A549 (cell line): ENCODE data around the gene IFNL2. TPM values are rescaled to one million over a fixed set of nuclear protein-coding genes. Genes with fewer than 3 reads are reported as not detected.
"Not testable (repeated sequence)": the region's sequence is repeated elsewhere in the genome, so short reads cannot be mapped to it uniquely, and the experiment has no call there.

Experiments used
- ATAC-seq, 2 experiments: fragments of 200-7000 bp in 1 of 2; fragments of >200 bp in 1 of 2; cut with Nextera tagmentation in 1 of 2; cut with Tn5 transposase in 1 of 2; 3 replicates each; pipeline versions ENCODE4 v1.8.0 to v1.9.1; 2018 to 2020; ENCODE audit warnings: mild to moderate bottlenecking in 1 of 2, moderate library complexity in 1 of 2
- CTCF ChIA-PET: fragments of 300-600 bp; sonication (Branson Sonifier 250); formaldehyde crosslinking; extraction: SDS; loops from one replicate; lab custom pipeline; 2021; ENCODE audit warnings: antibody characterized with exemption, inconsistent platforms; lab: Yijun Ruan, JAX
- POLR2A ChIA-PET: fragments of 350-600 bp; formaldehyde crosslinking; extraction: SDS; loops from one replicate; lab custom pipeline; 2021; ENCODE audit warnings: antibody characterized with exemption, inconsistent platforms; lab: Yijun Ruan, JAX
- DNase-seq, 2 experiments: peaks; one replicate each; pipeline versions ENCODE4 v3.0.0 to v3.0.0-alpha.2; 2011 to 2016; ENCODE audit warnings: low read depth in 1 of 2, low spot score in 1 of 2
- FAIRE-seq: peaks from 2 replicates; lab custom pipeline; 2011; peaks lifted over from hg19 to GRCh38; lab: Jason Lieb, UNC
- H3K27ac ChIP-seq, 2 experiments: fragments of >200 bp; sonication (Bioruptor Twin); formaldehyde crosslinking; 3 replicates each; pipeline ENCODE4 v1.5.1; 2016 to 2017
- H3K4me1 ChIP-seq: fragments of >200 bp; sonication (Bioruptor Twin); formaldehyde crosslinking; 3 replicates; pipeline ENCODE4 v1.6.1; 2016
- H3K4me2 ChIP-seq: fragments of >200 bp; sonication (Bioruptor Twin); formaldehyde crosslinking; 3 replicates; pipeline ENCODE4 v1.6.1; 2016
- H3K4me3 ChIP-seq: fragments of >200 bp; sonication (Bioruptor Twin); formaldehyde crosslinking; 3 replicates; pipeline ENCODE4 v1.5.1; 2016
- H3K9me3 ChIP-seq: fragments of >200 bp; sonication (Bioruptor Twin); formaldehyde crosslinking; 3 replicates; pipeline ENCODE4 v1.6.1; 2016
- CBX8 ChIP-seq: fragments of 200-600 bp; sonication (generic); IDR thresholded peaks from 2 replicates; pipeline ENCODE4 v1.6.1; 2016
- CEBPB ChIP-seq, 2 experiments: fragments of >200 bp in 1 of 2; sonication (Bioruptor Twin) in 1 of 2; formaldehyde crosslinking in 1 of 2; IDR thresholded peaks; 2 replicates each; pipeline ENCODE4 v1.6.1; 2012 to 2016
- CHD2 ChIP-seq: fragments of 150-350 bp; IDR thresholded peaks from 2 replicates; pipeline ENCODE4 v1.6.1; 2014; ENCODE audit warnings: low read length; ENCODE audit not compliant: partially characterized antibody
- ELK1 ChIP-seq: fragments of 150-350 bp; IDR thresholded peaks from 2 replicates; pipeline ENCODE4 v1.6.1; 2014; ENCODE audit warnings: low read depth, mild to moderate bottlenecking, low read length
- EP300 ChIP-seq, 2 experiments: fragments of >200 bp; sonication (Bioruptor Twin); formaldehyde crosslinking; IDR thresholded peaks; 2 replicates in 1 of 2; 3 replicates in 1 of 2; pipeline ENCODE4 v1.6.1; 2016 to 2017
- ESRRA ChIP-seq: fragments of 150-350 bp; IDR thresholded peaks from 2 replicates; pipeline ENCODE4 v1.6.1; 2014; ENCODE audit warnings: mild to moderate bottlenecking, low read length, borderline replicate concordance
- FOSB ChIP-seq: fragments of 250-450 bp; sonication (Bioruptor Pico); IDR thresholded peaks from 2 replicates; pipeline ENCODE4 v1.5.0; 2020; ENCODE audit warnings: mild to moderate bottlenecking, moderate library complexity
- FOSL2 ChIP-seq, 2 experiments: fragments of 450-650 bp in 1 of 2; fragments of >200 bp in 1 of 2; sonication (Bioruptor Twin) in 1 of 2; formaldehyde crosslinking; IDR thresholded peaks; 2 replicates each; pipeline versions ENCODE4 v1.5.0 to v1.6.1; 2016 to 2020; ENCODE audit warnings: mild to moderate bottlenecking in 1 of 2, moderate library complexity in 1 of 2
- HOXB13 ChIP-seq: fragments of 250-450 bp; sonication (Bioruptor Pico); IDR thresholded peaks from 2 replicates; pipeline ENCODE4 v1.5.0; 2020; ENCODE audit warnings: low read depth, mild to moderate bottlenecking, moderate library complexity
- HOXB5 ChIP-seq: fragments of 250-450 bp; sonication (Bioruptor Pico); IDR thresholded peaks from 2 replicates; pipeline ENCODE4 v1.5.0; 2020; ENCODE audit warnings: mild to moderate bottlenecking, moderate library complexity
- MAFK ChIP-seq: fragments of 450-650 bp; IDR thresholded peaks from 2 replicates; pipeline ENCODE4 v1.6.1; 2014; ENCODE audit not compliant: partially characterized antibody
- PBX3 ChIP-seq: IDR thresholded peaks from 2 replicates; pipeline ENCODE4 v1.6.1; 2012
- POLR2AphosphoS2 ChIP-seq: conservative IDR thresholded peaks from 2 replicates; pipeline ENCODE4 v1.6.1; 2012; ENCODE audit warnings: low read length, improper control_type of control experiment, inconsistent platforms
- RARB ChIP-seq: fragments of 250-450 bp; sonication (Bioruptor Pico); IDR thresholded peaks from 2 replicates; pipeline ENCODE4 v1.8.0; 2021; ENCODE audit warnings: mild to moderate bottlenecking, moderate library complexity
- TFCP2L1 ChIP-seq: fragments of 250-450 bp; sonication (Bioruptor Pico); IDR thresholded peaks from 2 replicates; pipeline ENCODE4 v1.5.0; 2021; ENCODE audit warnings: mild to moderate bottlenecking
- ZC3H11A ChIP-seq: fragments of 450-650 bp; IDR thresholded peaks from 2 replicates; pipeline ENCODE4 v1.6.1; 2014; ENCODE audit warnings: antibody characterized with exemption, mild to moderate bottlenecking
- WGBS: methylation state at CpG from one replicate; pipeline ENCODE4 v1.1.6; 2017; ENCODE audit errors: missing lambda C conversion rate; 5-methylcytosine and 5-hydroxymethylcytosine counted together
- polyA plus RNA-seq, 4 experiments: library from polyadenylated mRNA; depleted of rRNA in 3 of 4; stranded (reverse); fragments of >200 nt; fragmentation: RNase III in 1 of 4; extraction: RNeasy Plus Mini Kit Qiagen cat#74134 plus additional on column Dnase treatment in 1 of 4; gene quantifications; 2 replicates in 3 of 4; 3 replicates in 1 of 4; pipeline ENCODE4 v1.2.3, GENCODE V29; 2011 to 2017
- TF ChIP-seq, protein P1 (sequence below): fragments of >200 bp; sonication (Bioruptor Twin); formaldehyde crosslinking; IDR thresholded peaks from 3 replicates; pipeline ENCODE4 v1.6.1; 2016
- TF ChIP-seq, protein P2 (sequence below): fragments of 450-650 bp; IDR thresholded peaks from 2 replicates; pipeline ENCODE4 v1.6.1; 2014; ENCODE audit warnings: antibody characterized with exemption

The IFNL2 gene
- polyA plus RNA-seq, 2 of the 4 experiments (the other 2 are of a cell fraction), result not detected

DNA sequence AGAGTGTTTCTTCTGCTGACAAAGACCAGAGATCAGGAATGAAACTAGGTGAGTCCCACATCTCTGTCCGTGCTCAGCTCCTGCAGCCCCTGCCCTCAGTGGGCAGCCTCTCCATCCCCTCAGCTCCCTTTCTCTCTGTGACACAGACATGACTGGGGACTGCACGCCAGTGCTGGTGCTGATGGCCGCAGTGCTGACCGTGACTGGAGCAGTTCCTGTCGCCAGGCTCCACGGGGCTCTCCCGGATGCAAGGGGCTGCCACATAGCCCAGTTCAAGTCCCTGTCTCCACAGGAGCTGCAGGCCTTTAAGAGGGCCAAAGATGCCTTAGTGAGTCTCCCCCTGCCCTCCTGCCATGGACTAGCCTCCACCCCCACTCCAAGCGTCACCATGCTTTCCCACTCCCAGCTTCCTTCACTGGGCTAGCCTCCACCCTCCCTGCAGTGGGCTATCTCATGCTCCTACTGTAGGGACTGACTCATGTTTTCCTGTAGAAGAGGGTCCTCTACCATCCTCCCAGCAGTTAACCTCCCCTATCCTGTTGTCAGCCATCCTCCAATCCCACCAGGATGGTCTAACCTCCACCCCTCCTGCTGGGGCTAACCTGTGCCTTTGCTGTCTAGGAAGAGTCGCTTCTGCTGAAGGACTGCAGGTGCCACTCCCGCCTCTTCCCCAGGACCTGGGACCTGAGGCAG lies 481 bp downstream of the IFNL2 start:
- POLR2A ChIA-PET, H3K4me3 ChIP-seq, H3K27ac ChIP-seq, H3K9me3 ChIP-seq, H3K4me2 ChIP-seq, DNase-seq, H3K4me1 ChIP-seq: not testable (repeated sequence)
- TF ChIP-seq EP300 (IDR thresholded peaks at IDR 0.05), result 0 out of 5 replicates have a peak, but pooled peaks of 1 of the 2 experiments have one; percentile 13
- ATAC-seq (peak; percentile 3 to 11; a peak in 5 of 6 replicates), FAIRE-seq (peak; percentile 32)
- 54% methylated on average over 10 of the region's 10 CpGs for WGBS
- CTCF ChIA-PET, result interaction anchor here (1.1 kb wide), 1 partner anchor 46 kb away, joined by 5 read pairs; no protein-coding TSS in a partner anchor

DNA sequence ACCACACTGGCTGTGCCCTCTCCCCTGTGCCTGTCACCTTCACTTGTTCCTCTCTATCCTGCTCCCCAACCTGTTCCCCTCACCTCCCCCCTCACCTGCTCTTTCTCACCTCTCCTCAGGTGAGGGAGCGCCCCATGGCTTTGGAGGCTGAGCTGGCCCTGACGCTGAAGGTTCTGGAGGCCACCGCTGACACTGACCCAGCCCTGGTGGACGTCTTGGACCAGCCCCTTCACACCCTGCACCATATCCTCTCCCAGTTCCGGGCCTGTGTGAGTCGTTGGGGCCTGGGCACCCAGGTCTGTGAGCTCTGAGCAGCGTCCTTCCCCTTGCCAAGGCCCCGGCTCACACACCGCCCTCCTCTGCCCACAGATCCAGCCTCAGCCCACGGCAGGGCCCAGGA lies 1.2 kb downstream of the IFNL2 start:
- POLR2A ChIA-PET, DNase-seq, FAIRE-seq, CTCF ChIA-PET, H3K27ac ChIP-seq, H3K4me2 ChIP-seq, H3K4me1 ChIP-seq, H3K4me3 ChIP-seq, H3K9me3 ChIP-seq, ATAC-seq: not testable (repeated sequence)
- 54% methylated on average over 10 of the region's 10 CpGs for whole genome bisulfite sequencing

DNA sequence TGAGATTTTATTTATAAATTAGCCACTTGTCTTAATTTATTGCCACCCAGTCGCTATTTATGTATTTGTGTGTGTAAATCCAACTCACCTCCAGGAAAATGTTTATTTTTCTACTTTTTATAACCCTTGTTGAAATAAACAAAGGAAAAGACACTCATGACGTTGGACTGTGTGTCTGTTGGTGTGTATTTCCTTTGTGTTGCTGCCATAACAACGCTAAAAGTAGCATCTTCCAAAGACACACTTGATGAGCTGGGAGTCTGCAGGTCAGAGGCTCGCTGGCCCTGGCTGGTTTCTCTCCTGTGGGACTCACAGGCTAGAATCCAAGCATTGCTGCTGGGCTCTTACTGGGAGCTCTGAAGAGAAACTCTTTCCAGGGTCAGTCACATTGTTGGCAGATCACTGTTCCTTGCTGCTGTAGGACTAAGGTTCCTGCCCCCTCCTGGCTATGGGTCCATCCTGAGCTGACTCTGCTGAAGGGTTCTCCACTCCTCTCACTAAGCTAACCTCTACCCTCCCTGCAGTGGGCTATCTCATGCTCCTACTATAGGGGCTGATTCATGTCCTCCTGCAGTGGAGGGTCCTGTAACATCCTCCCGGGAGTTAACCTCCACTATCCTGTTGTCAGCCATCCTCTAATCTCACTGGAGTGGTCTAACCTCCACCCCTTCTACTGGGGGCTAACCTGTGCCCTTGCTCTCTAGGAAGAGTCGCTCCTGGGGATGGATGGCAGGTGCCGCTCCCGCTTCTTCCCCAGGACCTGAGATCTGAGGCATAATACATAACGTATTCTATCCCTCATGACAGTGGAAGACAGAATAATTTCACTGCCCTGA lies 2.1 kb downstream of the IFNL2 start:
- Histone ChIP-seq H3K4me1 (no peaks in the 10 kb centered on the region), H3K9me3 (no peaks in the 10 kb centered on the region), H3K27ac (no peak overlapping the region), H3K4me3 (no peak overlapping the region), H3K4me2 (no peak overlapping the region)
- POLR2A ChIA-PET, result no interaction called here
- CTCF ChIA-PET, result interaction anchor here (0.9 to 1.4 kb wide), 5 partner anchors 19 to 302 kb away, joined by 3 to 4 read pairs (median 3); no protein-coding TSS in a partner anchor
- peak in 1 of 2 experiments; percentile 41 for DNase-seq
- FAIRE-seq, result peak; percentile 32
- ATAC-seq, result peak; percentile 4 to 8; a peak in 2 of 6 replicates
- 48% methylated on average over 9 of the region's 9 CpGs for WGBS
- TF ChIP-seq HOXB5, result no peak

- H3K4me2 ChIP-seq; H3K27ac ChIP-seq; FAIRE-seq; POLR2A ChIA-PET; ATAC-seq; H3K4me3 ChIP-seq; H3K4me1 ChIP-seq; H3K9me3 ChIP-seq; DNase-seq; TF ChIP-seq FOSL2 (IDR thresholded peaks at IDR 0.05): not testable (repeated sequence)
- 56% methylated on average over 5 of the region's 5 CpGs for WGBS
- TF ChIP-seq FOSL2 (CRISPR knock-in tag; IDR thresholded peaks at IDR 0.05), result peak; percentile 63
- CTCF ChIA-PET, result interaction anchor here (0.6 to 2.3 kb wide), 12 partner anchors 8 to 1351 kb away, joined by 3 to 8 read pairs (median 4); partner anchors contain the start of gene SYCN
These were observed 5.7 kb downstream of the IFNL2 start for GRCh38 chr19:39273859-39274258.

DNA sequence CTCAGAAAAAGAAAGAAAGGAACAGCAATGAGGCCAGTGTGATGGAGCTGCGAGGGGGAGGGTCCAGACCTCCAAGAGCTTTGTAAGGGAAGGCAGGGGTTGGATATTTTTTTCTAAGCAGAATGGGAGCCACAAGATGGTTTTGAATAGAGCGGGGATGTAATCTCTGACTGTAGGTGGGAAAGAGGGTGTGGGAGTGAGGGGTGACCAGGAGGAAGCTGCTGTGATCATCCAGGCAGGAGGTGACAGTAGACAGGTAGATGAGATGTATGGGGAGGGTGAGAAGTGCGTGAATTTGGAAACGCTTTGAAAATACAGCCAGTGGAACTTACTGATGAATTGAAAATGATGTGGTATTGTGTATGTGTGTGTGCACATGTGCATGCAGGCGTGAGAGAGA lies 7.4 kb downstream of the IFNL2 start:
- no peaks in the 10 kb centered on the region for H3K9me3 ChIP-seq
- no peak overlapping the region for H3K4me3 ChIP-seq
- CTCF ChIA-PET, result interaction anchor here (1.0 to 2.3 kb wide), 7 partner anchors 12 to 223 kb away, joined by 3 to 8 read pairs (median 6); partner anchors contain the start of gene IFNL1
- H3K27ac ChIP-seq, result no peak overlapping the region
- ATAC-seq, result no peak
- POLR2A ChIA-PET, result no interaction called here
- WGBS, result 60% methylated on average over 5 of the region's 5 CpGs
- DNase-seq, result no peak
- FAIRE-seq, result no peak
- H3K4me2 ChIP-seq, result no peak overlapping the region
- peaks cover 3% of the 10 kb centered on the region; the same call in 1 of the 3 replicates for H3K4me1 ChIP-seq
- TF ChIP-seq CBX8 (no peak), ESRRA (no peak), FOSB (CRISPR knock-in tag) (no peak), ZC3H11A (no peak), CHD2 (no peak), TFCP2L1 (CRISPR knock-in tag) (no peak), RARB (CRISPR knock-in tag) (no peak), HOXB13 (CRISPR knock-in tag) (no peak), MAFK (no peak), PBX3 (no peak), ELK1 (no peak), CEBPB (IDR thresholded peaks at IDR 0.05) (no peak), HOXB5 (no peak), POLR2AphosphoS2 (no peak)
- TF ChIP-seq, protein P1, sequence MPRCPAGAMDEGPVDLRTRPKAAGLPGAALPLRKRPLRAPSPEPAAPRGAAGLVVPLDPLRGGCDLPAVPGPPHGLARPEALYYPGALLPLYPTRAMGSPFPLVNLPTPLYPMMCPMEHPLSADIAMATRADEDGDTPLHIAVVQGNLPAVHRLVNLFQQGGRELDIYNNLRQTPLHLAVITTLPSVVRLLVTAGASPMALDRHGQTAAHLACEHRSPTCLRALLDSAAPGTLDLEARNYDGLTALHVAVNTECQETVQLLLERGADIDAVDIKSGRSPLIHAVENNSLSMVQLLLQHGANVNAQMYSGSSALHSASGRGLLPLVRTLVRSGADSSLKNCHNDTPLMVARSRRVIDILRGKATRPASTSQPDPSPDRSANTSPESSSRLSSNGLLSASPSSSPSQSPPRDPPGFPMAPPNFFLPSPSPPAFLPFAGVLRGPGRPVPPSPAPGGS, result no peak
- TF ChIP-seq, protein P2, sequence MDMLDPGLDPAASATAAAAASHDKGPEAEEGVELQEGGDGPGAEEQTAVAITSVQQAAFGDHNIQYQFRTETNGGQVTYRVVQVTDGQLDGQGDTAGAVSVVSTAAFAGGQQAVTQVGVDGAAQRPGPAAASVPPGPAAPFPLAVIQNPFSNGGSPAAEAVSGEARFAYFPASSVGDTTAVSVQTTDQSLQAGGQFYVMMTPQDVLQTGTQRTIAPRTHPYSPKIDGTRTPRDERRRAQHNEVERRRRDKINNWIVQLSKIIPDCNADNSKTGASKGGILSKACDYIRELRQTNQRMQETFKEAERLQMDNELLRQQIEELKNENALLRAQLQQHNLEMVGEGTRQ, result no peak
